K562 (cell line): ENCODE data around the gene CRYAA.

Experiments used
- ATF1 ChIP-seq, 2 experiments: fragments of 450-650 bp in 1 of 2; IDR thresholded peaks; 2 replicates each; pipeline ENCODE4 v1.6.1; 2016; ENCODE audit warnings: missing compliant biosample characterization in 1 of 2, missing genetic modification characterization in 1 of 2
- CEBPZ ChIP-seq: fragments of 150-350 bp; IDR thresholded peaks from 2 replicates; pipeline ENCODE4 v1.6.1; 2014; ENCODE audit warnings: low read depth, mild to moderate bottlenecking, low read length, borderline replicate concordance
- CTCF ChIP-seq, 3 experiments: IDR thresholded peaks in 2 of 3; conservative IDR thresholded peaks in 1 of 3; 2 replicates each; pipeline ENCODE4 v1.5.1; 2011 to 2012; ENCODE audit warnings: low read length in 3 of 3, mild to moderate bottlenecking in 3 of 3, control low read depth in 2 of 3, improper control_type of control experiment in 1 of 3, inconsistent platforms in 1 of 3, low read depth in 1 of 3, mixed read lengths in 1 of 3, moderate library complexity in 1 of 3; ENCODE audit not compliant: insufficient read depth in 2 of 3
- ELF4 ChIP-seq: fragments of 450-650 bp; formaldehyde crosslinking; IDR thresholded peaks from 2 replicates; pipeline ENCODE4 v1.4.0; 2022; ENCODE audit warnings: missing genetic modification characterization
- MCM2 ChIP-seq: fragments of 450-650 bp; IDR thresholded peaks from 2 replicates; pipeline ENCODE4 v1.6.1; 2017; ENCODE audit warnings: low read depth, mild to moderate bottlenecking
- POLR2A ChIP-seq: fragments of 450-650 bp; conservative IDR thresholded peaks from 2 replicates; pipeline ENCODE4 v1.6.1; 2016
- POLR2AphosphoS5 ChIP-seq: IDR thresholded peaks from 2 replicates; pipeline ENCODE4 v1.6.1; 2011; ENCODE audit warnings: mild to moderate bottlenecking, low read depth, low read length, moderate library complexity; ENCODE audit not compliant: control insufficient read depth, insufficient read depth
- SAP30 ChIP-seq: fragments of 200-600 bp; sonication (generic); IDR thresholded peaks from 2 replicates; pipeline ENCODE4 v1.6.1; 2012; ENCODE audit warnings: borderline replicate concordance, low read depth, mild to moderate bottlenecking, moderate library complexity, low read length, control low read depth, inconsistent platforms; ENCODE audit not compliant: insufficient read depth, poor library complexity, severe bottlenecking
- SMARCA4 ChIP-seq: fragments of 450-650 bp; IDR thresholded peaks from 2 replicates; pipeline ENCODE4 v1.6.1; 2016
- STAG1 ChIP-seq: sonication (generic); formaldehyde crosslinking; IDR thresholded peaks from 2 replicates; pipeline ENCODE4 v1.5.0; 2020; ENCODE audit warnings: missing genetic modification reagents, borderline replicate concordance
- TAF7 ChIP-seq: fragments of 450-650 bp; IDR thresholded peaks from 2 replicates; pipeline ENCODE4 v1.6.1; 2016; ENCODE audit warnings: missing genetic modification characterization, missing compliant biosample characterization
- USF2 ChIP-seq: sonication (generic); formaldehyde crosslinking; IDR thresholded peaks from 2 replicates; pipeline ENCODE4 v1.5.0; 2020; ENCODE audit warnings: missing genetic modification reagents
- ZC3H11A ChIP-seq: IDR thresholded peaks from 2 replicates; pipeline ENCODE4 v1.6.1; 2012; ENCODE audit warnings: low read depth, low read length, improper control_type of control experiment
- ZNF696 ChIP-seq: fragments of 250-450 bp; sonication (Bioruptor Pico); conservative IDR thresholded peaks from 2 replicates; pipeline ENCODE4 v1.4.0; 2020; ENCODE audit warnings: mild to moderate bottlenecking, moderate library complexity

- no peak for TF ChIP-seq ZC3H11A
- no peak for TF ChIP-seq SMARCA4
- TF ChIP-seq POLR2A: no peak
- 0 out of 6 replicates have a peak, but pooled peaks of 1 of the 3 experiments have one; percentile 21 for TF ChIP-seq CTCF (IDR thresholded peaks at IDR 0.05 in 2 of 3, conservative IDR thresholded peaks at IDR 0.05 in 1 of 3; ENCODE audit: insufficient read depth in 2 of 3, low read depth in 1 of 3, low read length in 3 of 3)
- TF ChIP-seq ZNF696 (CRISPR knock-in tag): no peak
- TF ChIP-seq SAP30: no peak
- no peak for TF ChIP-seq USF2 (CRISPR knock-in tag)
- no peak for TF ChIP-seq TAF7 (tag)
- no peak for TF ChIP-seq POLR2AphosphoS5
- no peak for TF ChIP-seq ATF1 (CRISPR knock-in tag; IDR thresholded peaks at IDR 0.05)
- TF ChIP-seq ATF1 (tag; IDR thresholded peaks at IDR 0.05): no peak
- no peak for TF ChIP-seq CEBPZ
- TF ChIP-seq MCM2: no peak
- no peak for TF ChIP-seq ELF4
- TF ChIP-seq STAG1: no peak
Observed at GRCh38 chr21:43211072-43211759, 42.4 kb downstream of the CRYAA start.
